ENCODE measurements around the gene LIN28B.
"Not testable (repeated sequence)": the region's sequence is repeated elsewhere in the genome, so short reads cannot be mapped to it uniquely, and the experiment has no call there.

Gene LIN28B

GRCh38 chr6:104983296-104983695 is 26.4 kb downstream of the LIN28B start:
- no peak overlapping the region for H3K4me2 ChIP-seq
- no peak overlapping the region for H2AFZ ChIP-seq (ENCODE audit: low read depth)
- H3K4me1 ChIP-seq (ENCODE audit: low read depth, poor library complexity, severe bottlenecking): no peaks in the 10 kb centered on the region
- H3K79me2 ChIP-seq (ENCODE audit: insufficient read depth, low read depth): no peaks in the 10 kb centered on the region
- TF ChIP-seq CTCF (conservative IDR thresholded peaks at IDR 0.05; ENCODE audit: low read depth, low read length): no peak
- H3K36me3 ChIP-seq (ENCODE audit: insufficient read depth): no peaks in the 10 kb centered on the region
- H3K27ac ChIP-seq: no peak overlapping the region
- H3K9ac ChIP-seq: no peak overlapping the region
- H4K20me1 ChIP-seq (ENCODE audit: insufficient read depth): no peaks in the 10 kb centered on the region
- no peaks in the 10 kb centered on the region for H3K27me3 ChIP-seq (ENCODE audit: insufficient read depth, low read depth)
- no peak overlapping the region for H3K4me3 ChIP-seq (IDR thresholded peaks at IDR 0.05; ENCODE audit: insufficient read depth, low read depth, low read length)

GRCh38 chr6:104983776-104984175 is 26.9 kb downstream of the LIN28B start:
- Histone ChIP-seq H4K20me1 (ENCODE audit: insufficient read depth) (no peaks in the 10 kb centered on the region), H3K4me3 (IDR thresholded peaks at IDR 0.05; ENCODE audit: insufficient read depth, low read depth, low read length) (no peak overlapping the region), H3K4me1 (ENCODE audit: low read depth, poor library complexity, severe bottlenecking) (no peaks in the 10 kb centered on the region), H3K36me3 (ENCODE audit: insufficient read depth) (no peaks in the 10 kb centered on the region), H3K27me3 (ENCODE audit: insufficient read depth, low read depth) (no peaks in the 10 kb centered on the region), H3K27ac (no peak overlapping the region), H3K4me2 (no peak overlapping the region), H2AFZ (ENCODE audit: low read depth) (no peak overlapping the region), H3K79me2 (ENCODE audit: insufficient read depth, low read depth) (no peaks in the 10 kb centered on the region), H3K9ac (no peak overlapping the region)
- TF ChIP-seq CTCF (conservative IDR thresholded peaks at IDR 0.05; ENCODE audit: low read depth, low read length): no peak

GRCh38 chr6:104984831-104985230 is 27.9 kb downstream of the LIN28B start:
- Histone ChIP-seq H3K27me3 (ENCODE audit: insufficient read depth, low read depth) (no peaks in the 10 kb centered on the region), H3K27ac (no peak overlapping the region), H3K4me2 (no peak overlapping the region), H3K79me2 (ENCODE audit: insufficient read depth, low read depth) (no peaks in the 10 kb centered on the region), H2AFZ (ENCODE audit: low read depth) (no peak overlapping the region), H3K4me3 (IDR thresholded peaks at IDR 0.05; ENCODE audit: insufficient read depth, low read depth, low read length) (no peak overlapping the region), H4K20me1 (ENCODE audit: insufficient read depth) (no peaks in the 10 kb centered on the region), H3K9ac (no peak overlapping the region), H3K36me3 (ENCODE audit: insufficient read depth) (no peaks in the 10 kb centered on the region), H3K4me1 (ENCODE audit: low read depth, poor library complexity, severe bottlenecking) (no peaks in the 10 kb centered on the region)
- no peak for TF ChIP-seq CTCF (conservative IDR thresholded peaks at IDR 0.05; ENCODE audit: low read depth, low read length)

GRCh38 chr6:104985875-104986274 is 29.0 kb downstream of the LIN28B start:
- not testable (repeated sequence) for H2AFZ ChIP-seq (ENCODE audit: low read depth); H3K27ac ChIP-seq; H3K4me3 ChIP-seq (IDR thresholded peaks at IDR 0.05; ENCODE audit: insufficient read depth, low read depth, low read length); H4K20me1 ChIP-seq (ENCODE audit: insufficient read depth); H3K79me2 ChIP-seq (ENCODE audit: insufficient read depth, low read depth); H3K9ac ChIP-seq; H3K27me3 ChIP-seq (ENCODE audit: insufficient read depth, low read depth); H3K4me2 ChIP-seq; H3K36me3 ChIP-seq (ENCODE audit: insufficient read depth); H3K4me1 ChIP-seq (ENCODE audit: low read depth, poor library complexity, severe bottlenecking)

- H3K27me3 ChIP-seq (ENCODE audit: insufficient read depth, low read depth): no peaks in the 10 kb centered on the region
- no peak overlapping the region for H2AFZ ChIP-seq (ENCODE audit: low read depth)
- no peaks in the 10 kb centered on the region for H3K79me2 ChIP-seq (ENCODE audit: insufficient read depth, low read depth)
These were observed 29.7 kb downstream of the LIN28B start for GRCh38 chr6:104986625-104987024.

More at GRCh38 chr6:104986625-104987024, 29.7 kb downstream of the LIN28B start:
- Histone ChIP-seq H3K4me1 (ENCODE audit: low read depth, poor library complexity, severe bottlenecking) (no peaks in the 10 kb centered on the region), H3K4me2 (no peak overlapping the region), H3K36me3 (ENCODE audit: insufficient read depth) (no peaks in the 10 kb centered on the region), H3K27ac (no peak overlapping the region), H3K9ac (no peak overlapping the region), H3K4me3 (IDR thresholded peaks at IDR 0.05; ENCODE audit: insufficient read depth, low read depth, low read length) (no peak overlapping the region), H4K20me1 (ENCODE audit: insufficient read depth) (no peaks in the 10 kb centered on the region)
- no peak for TF ChIP-seq CTCF (conservative IDR thresholded peaks at IDR 0.05; ENCODE audit: low read depth, low read length)

Data from KMS-11 (cell line).